SIG-M5 treated with dmso at 0.1 percent for 504 hours (cell line): Measurements from ENCODE around the gene SSC5D.

ENCODE experiments used
- DNase-seq: peaks from one replicate; lab custom pipeline; 2025; ENCODE audit not compliant: unreplicated experiment; lab: John Stamatoyannopoulos, UW

Gene SSC5D

GRCh38 chr19:55535173-55535964 is 47.1 kb downstream of the SSC5D start:
- DNase-seq: no peak

GRCh38 chr19:55535965-55536350 is 47.7 kb downstream of the SSC5D start:
- DNase-seq: no peak

- DNase-seq: no peak
These were observed 48.1 kb downstream of the SSC5D start for GRCh38 chr19:55536366-55536765.

GRCh38 chr19:55536951-55537740 is 48.9 kb downstream of the SSC5D start, which contains the start of gene SBK2:
Gene SBK2, minus strand, starts transcription at chr19:55537133. Its CDS starts 839 bp downstream, at chr19:55536294.
- no peak for DNase-seq

- no peak for DNase-seq
These were observed 49.5 kb downstream of the SSC5D start for GRCh38 chr19:55537741-55538111.

GRCh38 chr19:55538132-55538531 is 49.9 kb downstream of the SSC5D start:
- no peak for DNase-seq

GRCh38 chr19:55539090-55539984 is 51.1 kb downstream of the SSC5D start:
- DNase-seq: no peak

- no peak for DNase-seq
These were observed 52.4 kb downstream of the SSC5D start for GRCh38 chr19:55540619-55541018.

- no peak for DNase-seq
These were observed 52.9 kb downstream of the SSC5D start for GRCh38 chr19:55541091-55541490.

GRCh38 chr19:55542292-55542855 is 54.1 kb downstream of the SSC5D start:
- DNase-seq: no peak

- no peak for DNase-seq
These were observed 55.3 kb downstream of the SSC5D start for GRCh38 chr19:55543567-55543966.

- no peak for DNase-seq
These were observed 55.8 kb downstream of the SSC5D start for GRCh38 chr19:55544014-55544413.

GRCh38 chr19:55544776-55545439 is 56.7 kb downstream of the SSC5D start:
- DNase-seq: no peak

- DNase-seq: no peak
These were observed 57.2 kb downstream of the SSC5D start, which contains the start of gene SBK3 for GRCh38 chr19:55545443-55545842. Gene SBK3, minus strand, starts transcription at chr19:55545543. Its CDS starts 0 bp downstream, at chr19:55545543.

- no peak for DNase-seq
These were observed 57.8 kb downstream of the SSC5D start for GRCh38 chr19:55546011-55546410.

- DNase-seq: no peak
These were observed 58.8 kb downstream of the SSC5D start for GRCh38 chr19:55546822-55547614.

GRCh38 chr19:55549500-55550320 is 61.5 kb downstream of the SSC5D start:
- no peak for DNase-seq

- no peak for DNase-seq
These were observed 62.0 kb downstream of the SSC5D start for GRCh38 chr19:55550321-55550650.

GRCh38 chr19:55552206-55552605 is 64.0 kb downstream of the SSC5D start:
- no peak for DNase-seq
